IMR-90 (cell line): ENCODE results near the gene CDX1. TPM values are rescaled to one million over a fixed set of nuclear protein-coding genes. Genes with fewer than 3 reads are reported as not detected.

ENCODE experiments used
- ATAC-seq: fragments of 200-7000 bp; cut with Tn5 transposase; 2 replicates; pipeline ENCODE4 v1.9.1; 2020; ENCODE audit warnings: low read depth, mild to moderate bottlenecking, moderate library complexity
- BruUV-seq: library from RNA; stranded (reverse); fragments of 400-500 nt; replicated peaks from 2 replicates; lab custom pipeline; 2021; lab: Mats Ljungman, UMichigan
- CTCF ChIA-PET: fragments of 300-600 bp; formaldehyde crosslinking; extraction: SDS; loops from one replicate; lab custom pipeline; 2021; ENCODE audit warnings: antibody characterized with exemption; lab: Yijun Ruan, JAX
- POLR2A ChIA-PET: fragments of 300-600 bp; sonication (Branson Sonifier 250); formaldehyde crosslinking; loops from one replicate; lab custom pipeline; 2022; ENCODE audit warnings: antibody characterized with exemption; ENCODE audit not compliant: unreplicated experiment; lab: Charles Lee
- DNase-seq: peaks from one replicate; pipeline ENCODE4 v3.0.0; 2013
- H2AFZ ChIP-seq: replicated peaks from 2 replicates; pipeline ENCODE3; 2013; ENCODE audit warnings: low read length, mild to moderate bottlenecking; ENCODE audit not compliant: poor library complexity
- H2AK5ac ChIP-seq: 2 replicates; pipeline ENCODE4 v1.6.1; 2013; ENCODE audit warnings: low read depth, low read length, inconsistent platforms
- H2AK9ac ChIP-seq: replicated peaks from 2 replicates; pipeline ENCODE3; 2013; ENCODE audit warnings: mild to moderate bottlenecking, low read depth, low read length, moderate library complexity; ENCODE audit not compliant: poor library complexity
- H2BK120ac ChIP-seq: 2 replicates; pipeline ENCODE4 v1.6.1; 2013; ENCODE audit warnings: low read depth, low read length, inconsistent platforms
- H2BK15ac ChIP-seq: 3 replicates; pipeline ENCODE4 v1.6.1; 2013; ENCODE audit warnings: low read depth, low read length, inconsistent platforms
- H2BK20ac ChIP-seq: 2 replicates; pipeline ENCODE4 v1.6.1; 2013; ENCODE audit warnings: low read depth, mild to moderate bottlenecking, inconsistent platforms, low read length, moderate library complexity
- H2BK5ac ChIP-seq: 2 replicates; pipeline ENCODE4 v1.6.1; 2013; ENCODE audit warnings: mild to moderate bottlenecking, low read depth, low read length, inconsistent platforms; ENCODE audit not compliant: poor library complexity, severe bottlenecking
- H3K14ac ChIP-seq: replicated peaks from 2 replicates; pipeline ENCODE4 v1.6.1; 2013; ENCODE audit warnings: low read depth, low read length, inconsistent platforms
- H3K18ac ChIP-seq: 2 replicates; pipeline ENCODE4 v1.6.1; 2013; ENCODE audit warnings: low read depth, low read length, control low read depth
- H3K23ac ChIP-seq: 2 replicates; pipeline ENCODE4 v1.6.1; 2013; ENCODE audit warnings: low read depth, low read length, inconsistent platforms
- H3K27ac ChIP-seq: 2 replicates; pipeline ENCODE4 v1.5.1; 2013; ENCODE audit warnings: mild to moderate bottlenecking, control low read depth, low read length; ENCODE audit not compliant: insufficient read depth
- H3K27me3 ChIP-seq: 2 replicates; pipeline ENCODE4 v1.6.1; 2013; ENCODE audit warnings: low read length; ENCODE audit not compliant: control insufficient read depth, insufficient read depth
- H3K36me3 ChIP-seq: 2 replicates; pipeline ENCODE4 v1.6.1; 2013; ENCODE audit warnings: low read length, mixed read lengths; ENCODE audit not compliant: control insufficient read depth, insufficient read depth
- H3K4ac ChIP-seq: 2 replicates; pipeline ENCODE4 v1.6.1; 2013; ENCODE audit warnings: low read depth, low read length, inconsistent platforms
- H3K4me1 ChIP-seq: 2 replicates; pipeline ENCODE4 v1.6.1; 2013; ENCODE audit warnings: low read length, mixed read lengths; ENCODE audit not compliant: control insufficient read depth, insufficient read depth
- H3K4me2 ChIP-seq: 2 replicates; pipeline ENCODE4 v1.6.1; 2013; ENCODE audit warnings: low read depth, mild to moderate bottlenecking, control low read depth, low read length, moderate library complexity
- H3K4me3 ChIP-seq: 2 replicates; pipeline ENCODE4 v1.5.1; 2013; ENCODE audit warnings: low read depth, mild to moderate bottlenecking, control low read depth, low read length, moderate library complexity; ENCODE audit not compliant: insufficient read depth
- H3K56ac ChIP-seq: 2 replicates; pipeline ENCODE4 v1.6.1; 2013; ENCODE audit warnings: low read length, inconsistent platforms; ENCODE audit not compliant: insufficient read depth; ENCODE audit errors: extremely low read depth
- H3K79me1 ChIP-seq, 2 experiments: 2 replicates each; pipeline ENCODE4 v1.6.1; 2013; ENCODE audit warnings: low read length in 2 of 2, inconsistent platforms in 1 of 2, low read depth in 1 of 2
- H3K9ac ChIP-seq: 2 replicates; pipeline ENCODE4 v1.6.1; 2013; ENCODE audit warnings: low read depth, low read length, control low read depth
- H3K9me1 ChIP-seq: 2 replicates; pipeline ENCODE4 v1.6.1; 2013; ENCODE audit warnings: low read length, inconsistent platforms; ENCODE audit not compliant: insufficient read depth
- H3K9me3 ChIP-seq: 2 replicates; pipeline ENCODE4 v1.6.1; 2013; ENCODE audit warnings: low read length; ENCODE audit not compliant: control insufficient read depth, insufficient read depth
- H4K20me1 ChIP-seq: 2 replicates; pipeline ENCODE4 v1.6.1; 2013; ENCODE audit warnings: low read length, inconsistent platforms; ENCODE audit not compliant: insufficient read depth
- H4K5ac ChIP-seq: 2 replicates; pipeline ENCODE4 v1.6.1; 2013; ENCODE audit warnings: mild to moderate bottlenecking, low read depth, low read length, control low read depth
- H4K8ac ChIP-seq, 2 experiments: 2 replicates each; pipeline ENCODE4 v1.6.1; 2013; ENCODE audit warnings: low read depth in 2 of 2, low read length in 2 of 2, control low read depth in 1 of 2, inconsistent platforms in 1 of 2
- H4K91ac ChIP-seq: 2 replicates; pipeline ENCODE4 v1.6.1; 2013; ENCODE audit warnings: low read depth, low read length, inconsistent platforms; ENCODE audit not compliant: insufficient read depth
- BHLHE40 ChIP-seq: fragments of 150-350 bp; IDR thresholded peaks from 2 replicates; pipeline ENCODE4 v1.6.1; 2016; ENCODE audit warnings: mild to moderate bottlenecking, low read depth, low read length
- FOS ChIP-seq: fragments of 150-350 bp; IDR thresholded peaks from 2 replicates; pipeline ENCODE4 v1.6.1; 2016; ENCODE audit warnings: low read depth, low read length
- MXI1 ChIP-seq: IDR thresholded peaks from 2 replicates; pipeline ENCODE4 v1.6.1; 2012; ENCODE audit warnings: low read depth, mild to moderate bottlenecking, low read length, moderate library complexity, borderline replicate concordance
- RCOR1 ChIP-seq: IDR thresholded peaks from 2 replicates; pipeline ENCODE4 v1.6.1; 2012; ENCODE audit warnings: mild to moderate bottlenecking, low read length, improper control_type of control experiment; ENCODE audit not compliant: insufficient replicate concordance
- RFX5 ChIP-seq: IDR thresholded peaks from 2 replicates; pipeline ENCODE4 v1.8.0; 2012; ENCODE audit warnings: low read depth, mild to moderate bottlenecking, low read length, moderate library complexity
- WGBS, 2 experiments: methylation state at CpG; one replicate each; pipeline versions ENCODE4 v1.1.5 to v1.1.7; 2013; ENCODE audit warnings: missing lambda C conversion rate in 2 of 2; ENCODE audit not compliant: insufficient read length in 1 of 2; ENCODE audit errors: extremely low coverage in 2 of 2; 5-methylcytosine and 5-hydroxymethylcytosine counted together
- dilution Hi-C: fragments of 300-500 bp; cut with HindIII; formaldehyde crosslinking; loops from one replicate; pipeline ENCODE4 v1.14.3; 2018; ENCODE audit warnings: low sequenced_read_pairs; ENCODE audit not compliant: unreplicated experiment
- in situ Hi-C: fragments of 300-500 bp; cut with MboI; formaldehyde crosslinking; loops from 3 replicates; pipeline ENCODE4 v1.14.3; 2019; ENCODE audit warnings: low sequenced_read_pairs, inconsistent platforms, mixed read lengths
- intact Hi-C: fragments of 100-400 bp; cut with micrococcal nuclease; formaldehyde crosslinking; loops from 2 replicates; pipeline ENCODE4 v1.10.0; 2022
- polyA plus RNA-seq, 3 experiments: library from polyadenylated mRNA; depleted of rRNA; stranded (reverse); fragments of >200 nt; gene quantifications; 2 replicates each; pipeline ENCODE4 v1.2.3, GENCODE V29; 2012; ENCODE audit warnings: low replicate concordance in 1 of 3
- total RNA-seq: library from RNA; depleted of rRNA; stranded (reverse); fragments of >200 nt; gene quantifications from 2 replicates; pipeline ENCODE4 v1.2.3, GENCODE V29; 2012

CDX1 gene
- total and polyA plus RNA-seq, 2 of the 4 experiments (the other 2 are of a cell fraction) = 0.18 to 0.24 TPM

DNA sequence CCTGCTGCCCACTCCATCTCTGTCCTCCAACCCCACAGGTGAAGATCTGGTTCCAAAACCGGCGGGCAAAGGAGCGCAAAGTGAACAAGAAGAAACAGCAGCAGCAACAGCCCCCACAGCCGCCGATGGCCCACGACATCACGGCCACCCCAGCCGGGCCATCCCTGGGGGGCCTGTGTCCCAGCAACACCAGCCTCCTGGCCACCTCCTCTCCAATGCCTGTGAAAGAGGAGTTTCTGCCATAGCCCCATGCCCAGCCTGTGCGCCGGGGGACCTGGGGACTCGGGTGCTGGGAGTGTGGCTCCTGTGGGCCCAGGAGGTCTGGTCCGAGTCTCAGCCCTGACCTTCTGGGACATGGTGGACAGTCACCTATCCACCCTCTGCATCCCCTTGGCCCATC is 16.9 kb downstream of the CDX1 start:
- H2AK5ac ChIP-seq = no peak overlapping the region
- no peak overlapping the region for H2BK5ac ChIP-seq
- no TSS peak for BruUV-seq
- H3K27me3 ChIP-seq = peaks cover 66% of the 10 kb centered on the region
- no peak overlapping the region for H3K4me2 ChIP-seq
- H2AK9ac ChIP-seq = no peak overlapping the region
- ChIA-PET CTCF (no interaction called here), POLR2A (no interaction called here)
- H3K36me3 ChIP-seq = no peaks in the 10 kb centered on the region
- intact Hi-C loops = no loop called here
- no peak overlapping the region for H3K23ac ChIP-seq
- no peaks in the 10 kb centered on the region for H3K9me3 ChIP-seq
- no peak overlapping the region for H2BK120ac ChIP-seq
- no peak overlapping the region for H4K5ac ChIP-seq
- H3K4me3 ChIP-seq = no peak overlapping the region
- dilution Hi-C loops = no loop called here
- no peak overlapping the region for H3K56ac ChIP-seq
- 89% methylated on average over 3 of the region's 12 CpGs; no CpG with 5 or more reads in 1 of the 2 experiments for WGBS, 2 experiments
- no peak overlapping the region for H2BK15ac ChIP-seq
- H3K27ac ChIP-seq = no peak overlapping the region
- H3K9me1 ChIP-seq = peaks cover 4% of the 10 kb centered on the region; the same call in 1 of the 2 replicates
- DNase-seq (no peak), ATAC-seq (no peak)
- in situ Hi-C loops = no loop called here
- no peaks in the 10 kb centered on the region; the same call in 1 of the 2 replicates for H4K20me1 ChIP-seq
- no peak overlapping the region for H3K14ac ChIP-seq
- H3K4me1 ChIP-seq = no peaks in the 10 kb centered on the region
- TF ChIP-seq BHLHE40 (no peak), FOS (no peak), RCOR1 (no peak), MXI1 (no peak), RFX5 (no peak)
- H3K79me1 ChIP-seq = no peaks in the 10 kb centered on the region
- H2BK20ac ChIP-seq = no peak overlapping the region
- no peak overlapping the region for H3K9ac ChIP-seq
- no peak overlapping the region for H2AFZ ChIP-seq
- H4K91ac ChIP-seq = no peak overlapping the region
- H3K18ac ChIP-seq = no peak overlapping the region
- no peak overlapping the region for H3K4ac ChIP-seq
- H4K8ac ChIP-seq = no peak overlapping the region
